NCI-H2081 (cell line): Measurements from ENCODE around the gene CD163L1.

Experiments used
- DNase-seq, 2 experiments: peaks; one replicate each; lab custom pipeline; 2025; lab: John Stamatoyannopoulos, UW

The CD163L1 gene

GRCh38 chr12:7324176-7324575 lies 119.8 kb downstream of the CD163L1 start:
- DNase-seq, result no peak

DNA sequence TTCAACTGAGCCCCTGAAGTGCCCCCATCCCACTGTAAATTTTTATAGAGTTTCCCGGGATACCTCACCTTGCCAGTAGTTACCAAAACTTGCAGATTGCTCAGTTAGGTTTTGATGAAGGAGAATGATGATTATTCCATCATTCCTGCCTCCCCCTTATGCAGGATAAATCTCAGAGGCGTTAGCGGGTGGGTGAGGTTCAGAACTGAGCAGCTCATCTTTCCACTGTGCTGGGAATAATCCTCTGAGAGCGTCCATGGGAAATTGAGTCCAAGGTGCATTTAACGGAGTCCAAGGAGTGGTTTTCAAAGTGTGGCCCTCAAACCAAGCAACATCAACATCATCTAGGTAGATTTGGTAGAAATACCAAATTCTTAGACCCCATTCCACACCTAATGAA lies 121.4 kb downstream of the CD163L1 start:
- no peak for DNase-seq

- DNase-seq, result no peak
Measured at GRCh38 chr12:7321624-7322023, 122.3 kb downstream of the CD163L1 start.

GRCh38 chr12:7319930-7320329 lies 124.0 kb downstream of the CD163L1 start:
- no peak for DNase-seq

DNA sequence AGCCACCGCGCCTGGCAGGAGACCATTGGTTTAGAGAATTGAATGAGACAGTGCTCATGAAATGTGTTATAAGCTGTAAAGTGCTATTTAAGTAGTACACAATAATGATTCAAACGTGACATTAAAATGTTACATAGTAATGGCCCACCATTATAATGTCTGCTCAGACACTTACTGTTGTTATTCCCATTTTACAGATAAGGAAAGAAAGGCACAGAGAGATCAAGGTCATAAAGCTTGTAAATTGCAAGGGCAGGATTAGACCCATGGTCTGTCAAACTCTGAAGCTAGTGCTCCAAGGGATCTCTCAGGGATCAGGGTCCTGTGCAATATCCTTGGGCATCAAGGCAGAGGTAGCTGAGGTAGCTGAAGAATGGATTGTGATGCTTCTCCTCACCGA lies 133.9 kb downstream of the CD163L1 start:
- DNase-seq, result no peak
